Natural killer cell (primary cell): ENCODE measurements around the gene UROC1. TPM values are rescaled to one million over a fixed set of nuclear protein-coding genes. Genes with fewer than 3 reads are reported as not detected.

Experiments used
- ATAC-seq, 3 donors: fragments of 150-1000 bp in 2 of 3; fragments of 200-7000 bp in 1 of 3; cut with Tn5 transposase; 1 replicate in 1 of 3; 2 replicates in 2 of 3; pipeline ENCODE4 v1.10.0; 2021; ENCODE audit warnings: mild to moderate bottlenecking in 2 of 3, moderate library complexity in 2 of 3
- DNase-seq, 2 donors: peaks; one replicate each; pipeline versions ENCODE4 v3.0.0 to v3.0.0-alpha.2; 2013 to 2021; ENCODE audit warnings: mixed read lengths in 1 of 2
- H3K27ac ChIP-seq: one replicate; pipeline ENCODE4 v1.5.1; 2013; ENCODE audit warnings: mild to moderate bottlenecking, low read length
- H3K27me3 ChIP-seq: one replicate; pipeline ENCODE4 v1.6.1; 2013; ENCODE audit warnings: low read length; ENCODE audit not compliant: control insufficient read depth, insufficient read depth
- H3K36me3 ChIP-seq: one replicate; pipeline ENCODE4 v1.6.1; 2013; ENCODE audit warnings: low read length; ENCODE audit not compliant: control insufficient read depth, insufficient read depth
- H3K4me1 ChIP-seq: one replicate; pipeline ENCODE4 v1.6.1; 2013; ENCODE audit warnings: low read length; ENCODE audit not compliant: control insufficient read depth, insufficient read depth
- H3K4me3 ChIP-seq: one replicate; pipeline ENCODE4 v1.5.1; 2013; ENCODE audit warnings: low read length
- H3K9me3 ChIP-seq: one replicate; pipeline ENCODE4 v1.6.1; 2013; ENCODE audit warnings: low read length; ENCODE audit not compliant: control insufficient read depth, insufficient read depth
- H3K27ac Mint-ChIP-seq, 2 donors: one replicate each; pipeline ENCODE4 v1.8.0; 2022; ENCODE audit warnings: mild to moderate bottlenecking in 2 of 2, mixed read lengths in 2 of 2, moderate library complexity in 1 of 2
- H3K27me3 Mint-ChIP-seq, 2 donors: one replicate each; pipeline ENCODE4 v1.8.0; 2022; ENCODE audit warnings: low read depth in 2 of 2, mixed read lengths in 2 of 2
- H3K36me3 Mint-ChIP-seq: one replicate; pipeline ENCODE4 v1.8.0; 2022; ENCODE audit warnings: mixed read lengths
- H3K4me1 Mint-ChIP-seq, 2 donors: one replicate each; pipeline ENCODE4 v1.8.0; 2022; ENCODE audit warnings: mixed read lengths in 2 of 2
- H3K4me3 Mint-ChIP-seq: one replicate; pipeline ENCODE4 v1.8.0; 2022; ENCODE audit warnings: mild to moderate bottlenecking, moderate library complexity, mixed read lengths
- H3K9me3 Mint-ChIP-seq, 2 donors: one replicate each; pipeline ENCODE4 v1.8.0; 2022; ENCODE audit warnings: mixed read lengths in 2 of 2
- whole genome bisulfite sequencing: methylation state at CpG from one replicate; pipeline ENCODE4 v1.1.7; 2013; ENCODE audit warnings: missing lambda C conversion rate; ENCODE audit not compliant: insufficient coverage; 5-methylcytosine and 5-hydroxymethylcytosine counted together
- intact Hi-C: fragments of 100-400 bp; cut with micrococcal nuclease; formaldehyde crosslinking; loops from one replicate; pipeline ENCODE4 v1.14.2; 2022
- total RNA-seq, 4 donors: library from RNA; stranded (reverse); fragments of 120-200 nt in 1 of 4; gene quantifications; one replicate each; pipeline versions ENCODE4 v1.2.3 to v1.2.4, GENCODE V29; 2013 to 2022
- TF ChIP-seq, protein P1 (sequence below): fragments of 200-600 bp; IDR thresholded peaks from one replicate; pipeline ENCODE4 v1.8.0; 2022; ENCODE audit warnings: antibody characterized with exemption

Gene UROC1
- total RNA-seq, 3 donors from 2014 or later (not counting 1 experiment from before 2014, with no cell fraction given), result not detected

DNA sequence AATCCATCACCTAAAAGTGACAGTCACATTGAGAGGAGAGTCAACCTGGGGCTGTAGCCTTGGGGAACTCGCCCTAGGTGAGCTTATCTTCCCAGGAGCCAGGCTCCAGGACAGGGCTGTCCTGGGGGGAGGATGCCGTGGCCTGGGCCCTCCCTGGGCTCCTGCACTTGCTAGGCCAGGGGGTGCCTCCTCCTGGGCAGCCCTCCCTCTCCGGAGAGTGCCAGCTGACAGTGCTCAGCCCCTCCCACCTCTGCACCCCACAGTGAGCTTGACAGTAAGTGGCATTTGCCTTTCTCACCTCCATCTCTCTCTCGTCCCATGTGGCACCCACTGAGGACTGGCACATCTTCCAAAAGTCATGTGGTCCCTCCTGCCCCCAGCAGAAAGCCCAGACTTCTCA, 19.1 kb downstream of the UROC1 start:
- TF ChIP-seq, protein P1, sequence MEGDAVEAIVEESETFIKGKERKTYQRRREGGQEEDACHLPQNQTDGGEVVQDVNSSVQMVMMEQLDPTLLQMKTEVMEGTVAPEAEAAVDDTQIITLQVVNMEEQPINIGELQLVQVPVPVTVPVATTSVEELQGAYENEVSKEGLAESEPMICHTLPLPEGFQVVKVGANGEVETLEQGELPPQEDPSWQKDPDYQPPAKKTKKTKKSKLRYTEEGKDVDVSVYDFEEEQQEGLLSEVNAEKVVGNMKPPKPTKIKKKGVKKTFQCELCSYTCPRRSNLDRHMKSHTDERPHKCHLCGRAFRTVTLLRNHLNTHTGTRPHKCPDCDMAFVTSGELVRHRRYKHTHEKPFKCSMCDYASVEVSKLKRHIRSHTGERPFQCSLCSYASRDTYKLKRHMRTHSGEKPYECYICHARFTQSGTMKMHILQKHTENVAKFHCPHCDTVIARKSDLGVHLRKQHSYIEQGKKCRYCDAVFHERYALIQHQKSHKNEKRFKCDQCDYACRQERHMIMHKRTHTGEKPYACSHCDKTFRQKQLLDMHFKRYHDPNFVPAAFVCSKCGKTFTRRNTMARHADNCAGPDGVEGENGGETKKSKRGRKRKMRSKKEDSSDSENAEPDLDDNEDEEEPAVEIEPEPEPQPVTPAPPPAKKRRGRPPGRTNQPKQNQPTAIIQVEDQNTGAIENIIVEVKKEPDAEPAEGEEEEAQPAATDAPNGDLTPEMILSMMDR, result no peak
- no peaks in the 10 kb centered on the region for H3K36me3 Mint-ChIP-seq
- ATAC-seq, result no peak
- no peak overlapping the region for H3K4me3 Mint-ChIP-seq
- DNase-seq, result no peak
- H3K4me3 ChIP-seq, result no peak overlapping the region
- H3K4me1 Mint-ChIP-seq, result peaks cover 0 to 6% of the 10 kb centered on the region in 2 donors
- H3K36me3 ChIP-seq, result no peaks in the 10 kb centered on the region
- H3K27me3 ChIP-seq, result no peaks in the 10 kb centered on the region
- H3K4me1 ChIP-seq, result no peaks in the 10 kb centered on the region
- no peak overlapping the region for H3K27ac ChIP-seq
- no peaks in the 10 kb centered on the region for H3K27me3 Mint-ChIP-seq
- no peaks in the 10 kb centered on the region for H3K9me3 Mint-ChIP-seq
- WGBS, result 77% methylated on average over 4 of the region's 4 CpGs
- H3K27ac Mint-ChIP-seq, result peak overlapping the region in 1 of 2 donors; percentile 42
- no peaks in the 10 kb centered on the region for H3K9me3 ChIP-seq
- intact Hi-C loops, result no loop called here

DNA sequence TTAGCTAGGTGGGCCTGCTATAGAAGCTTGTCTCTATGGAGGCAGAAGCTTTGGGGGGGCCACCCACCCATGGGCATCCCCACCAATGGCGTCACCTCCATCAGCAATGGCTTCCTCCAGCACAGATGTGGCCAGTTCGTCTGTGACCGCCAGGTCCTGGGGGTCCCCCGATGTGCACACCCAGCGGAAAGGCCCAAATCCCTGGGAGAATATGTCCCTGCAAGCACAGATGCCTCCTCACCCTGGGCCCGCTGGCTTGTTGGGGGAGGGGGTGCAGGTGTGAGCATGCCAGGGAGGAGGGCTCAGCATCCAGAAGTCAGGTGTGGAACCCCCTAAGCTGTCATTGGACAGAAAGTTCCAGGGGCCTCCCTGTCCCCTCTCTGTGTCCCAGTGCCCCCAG, 19.6 kb downstream of the UROC1 start:
- Mint-ChIP-seq H3K4me1 (peaks cover 0 to 6% of the 10 kb centered on the region in 2 donors), H3K27me3 (no peaks in the 10 kb centered on the region), H3K4me3 (no peak overlapping the region), H3K36me3 (no peaks in the 10 kb centered on the region), H3K9me3 (no peaks in the 10 kb centered on the region), H3K27ac (no peak overlapping the region)
- no peak for ATAC-seq
- WGBS, result 92% methylated on average over 6 of the region's 6 CpGs
- no peak for DNase-seq
- intact Hi-C loops, result no loop called here
- TF ChIP-seq, protein P1, result no peak
- H3K9me3 ChIP-seq, result no peaks in the 10 kb centered on the region
- no peak overlapping the region for H3K27ac ChIP-seq
- H3K27me3 ChIP-seq, result no peaks in the 10 kb centered on the region
- no peak overlapping the region for H3K4me3 ChIP-seq
- H3K36me3 ChIP-seq, result no peaks in the 10 kb centered on the region
- no peaks in the 10 kb centered on the region for H3K4me1 ChIP-seq

DNA sequence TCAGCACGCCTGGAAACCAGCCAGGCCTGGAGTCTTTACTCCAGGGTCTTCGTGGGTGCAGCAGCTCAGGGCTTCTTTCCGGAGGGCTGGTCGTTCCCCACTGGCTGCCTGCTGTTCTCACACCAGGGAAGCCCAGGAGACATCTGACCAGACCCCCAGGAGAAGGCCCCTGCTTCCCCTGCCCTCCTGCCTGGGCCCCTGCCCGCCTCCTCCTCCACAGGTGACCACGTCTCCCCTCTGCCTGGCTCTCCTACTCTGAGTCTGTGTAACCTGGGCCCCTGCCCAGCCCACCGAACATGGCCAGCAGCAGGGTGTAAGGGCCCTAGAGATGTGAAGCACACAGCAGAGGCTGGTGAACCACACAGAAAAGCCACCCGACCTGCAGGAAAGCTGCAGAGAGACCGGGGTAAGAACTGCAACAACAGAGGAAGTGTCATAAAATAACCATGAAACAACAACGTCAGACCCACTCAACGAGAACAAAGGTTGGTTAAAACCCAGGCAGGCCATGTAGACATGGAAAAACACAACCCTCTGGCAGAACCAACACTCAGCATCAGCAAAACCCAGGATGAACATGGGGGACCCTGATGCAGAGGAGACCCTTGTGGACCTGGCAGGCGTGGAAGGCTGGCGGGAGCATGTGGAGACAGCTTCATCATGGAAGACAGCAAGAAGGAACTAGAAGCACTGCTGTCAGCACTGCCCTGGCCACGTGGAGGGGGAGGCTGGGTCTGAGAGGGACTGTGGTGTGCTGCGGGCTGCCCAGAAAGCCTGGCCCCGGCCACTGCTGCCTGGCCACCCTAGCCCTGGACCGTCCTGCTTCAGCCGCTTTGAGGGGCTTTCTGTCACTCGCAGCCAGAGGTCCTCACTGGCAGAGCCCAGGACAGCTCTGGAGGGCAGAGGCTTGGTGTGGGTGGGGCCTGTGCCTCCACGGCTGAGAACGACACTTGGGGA, 20.4 kb downstream of the UROC1 start:
- Histone ChIP-seq H3K27me3 (no peaks in the 10 kb centered on the region), H3K4me1 (no peaks in the 10 kb centered on the region), H3K36me3 (no peaks in the 10 kb centered on the region), H3K27ac (no peak overlapping the region), H3K9me3 (no peaks in the 10 kb centered on the region), H3K4me3 (no peak overlapping the region)
- no peaks in the 10 kb centered on the region for H3K36me3 Mint-ChIP-seq
- H3K4me1 Mint-ChIP-seq, result peaks cover 0 to 6% of the 10 kb centered on the region in 2 donors
- TF ChIP-seq, protein P1, result no peak
- WGBS, result 67% methylated on average over 21 of the region's 21 CpGs
- ATAC-seq (peak in 2 of 3 donors; percentile 21 to 48), DNase-seq (no peak)
- peak overlapping the region in 1 of 2 donors; percentile 74 for H3K27ac Mint-ChIP-seq
- no peaks in the 10 kb centered on the region for H3K27me3 Mint-ChIP-seq
- H3K4me3 Mint-ChIP-seq, result no peak overlapping the region
- intact Hi-C loops, result no loop called here
- no peaks in the 10 kb centered on the region for H3K9me3 Mint-ChIP-seq
